Endothelial cell of umbilical vein (primary cell): Measurements from ENCODE around the gene BMP10. TPM values are rescaled to one million over a fixed set of nuclear protein-coding genes. Genes with fewer than 3 reads are reported as not detected.

ENCODE experiments used
- BruUV-seq: library from RNA; stranded (reverse); fragments of 400-500 nt; replicated peaks from 2 replicates; lab custom pipeline; 2021; lab: Mats Ljungman, UMichigan
- CTCF ChIA-PET: fragments of 300-600, 350-600 bp; sonication (Branson Sonifier 250); formaldehyde crosslinking; loops from one replicate; lab custom pipeline; 2021; ENCODE audit warnings: antibody characterized with exemption, inconsistent platforms; lab: Charles Lee
- POLR2A ChIA-PET: fragments of 300-600, 350-600 bp; sonication (Branson Sonifier 250); formaldehyde crosslinking; loops from one replicate; lab custom pipeline; 2021; ENCODE audit warnings: antibody characterized with exemption, inconsistent platforms; lab: Charles Lee
- DNase-seq: peaks from one replicate; pipeline ENCODE4 v3.0.0-alpha.2; 2011; ENCODE audit warnings: low read depth, low spot score
- FAIRE-seq: peaks from 2 replicates; lab custom pipeline; 2011; peaks lifted over from hg19 to GRCh38; lab: Jason Lieb, UNC
- H2AFZ ChIP-seq: 2 replicates; pipeline ENCODE4 v1.6.0; 2012; ENCODE audit warnings: low read depth, low read length, control low read depth, inconsistent platforms
- H3K27ac ChIP-seq: 2 replicates; pipeline ENCODE4 v1.5.1; 2011; ENCODE audit warnings: low read depth, mild to moderate bottlenecking, control low read depth, low read length, moderate library complexity; ENCODE audit not compliant: insufficient read depth
- H3K27me3 ChIP-seq, 2 experiments: 2 replicates each; pipeline versions ENCODE4 v1.6.0 to v1.6.1; 2011; ENCODE audit warnings: low read length in 2 of 2, mixed read lengths in 1 of 2; ENCODE audit not compliant: control insufficient read depth in 2 of 2, insufficient read depth in 2 of 2
- H3K36me3 ChIP-seq, 2 experiments: 2 replicates in 1 of 2; 3 replicates in 1 of 2; pipeline ENCODE4 v1.5.1; 2011; ENCODE audit warnings: low read length in 2 of 2, mild to moderate bottlenecking in 1 of 2, moderate library complexity in 1 of 2; ENCODE audit not compliant: control insufficient read depth in 2 of 2, insufficient read depth in 2 of 2; ENCODE audit errors: extremely low read depth in 1 of 2
- H3K4me1 ChIP-seq: 3 replicates; pipeline ENCODE4 v1.5.1; 2011; ENCODE audit warnings: mild to moderate bottlenecking, low read length; ENCODE audit not compliant: control insufficient read depth, insufficient read depth; ENCODE audit errors: extremely low read depth
- H3K4me2 ChIP-seq: 2 replicates; pipeline ENCODE4 v1.6.1; 2011; ENCODE audit warnings: low read length, control low read depth, mixed read lengths; ENCODE audit not compliant: insufficient read depth
- H3K4me3 ChIP-seq, 3 experiments: fragments of 200-600 bp in 1 of 3; sonication (generic), shearing (Covaris generic) in 1 of 3; replicated peaks in 1 of 3; 2 replicates each; pipeline ENCODE4 v1.5.1; 2011 to 2016; ENCODE audit warnings: control low read depth in 3 of 3, low read length in 3 of 3, mild to moderate bottlenecking in 2 of 3, inconsistent platforms in 1 of 3, low read depth in 1 of 3, moderate library complexity in 1 of 3; ENCODE audit not compliant: insufficient read depth in 1 of 3
- H3K79me2 ChIP-seq: 2 replicates; pipeline ENCODE4 v1.6.0; 2012; ENCODE audit warnings: low read length, inconsistent platforms; ENCODE audit not compliant: control insufficient read depth, insufficient read depth
- H3K9ac ChIP-seq: replicated peaks from 2 replicates; pipeline ENCODE3; 2011; ENCODE audit warnings: low read length, control low read depth; ENCODE audit not compliant: insufficient read depth; ENCODE audit errors: extremely low read depth
- H3K9me1 ChIP-seq: replicated peaks from 3 replicates; pipeline ENCODE4 v1.6.0; 2011; ENCODE audit warnings: mild to moderate bottlenecking, low read length; ENCODE audit not compliant: control insufficient read depth, insufficient read depth; ENCODE audit errors: extremely low read depth
- H3K9me3 ChIP-seq: replicated peaks from 2 replicates; pipeline ENCODE4 v1.5.1; 2012; ENCODE audit warnings: low read length, inconsistent platforms; ENCODE audit not compliant: control insufficient read depth, insufficient read depth
- H4K20me1 ChIP-seq: replicated peaks from 2 replicates; pipeline ENCODE3; 2011; ENCODE audit warnings: mild to moderate bottlenecking, low read length; ENCODE audit not compliant: control insufficient read depth, insufficient read depth; ENCODE audit errors: extremely low read depth
- CTCF ChIP-seq, 2 donors: IDR thresholded peaks; 1 replicate in 1 of 2; 2 replicates in 1 of 2; pipeline ENCODE4 v1.5.1; 2011; ENCODE audit warnings: low read length in 2 of 2, mild to moderate bottlenecking in 2 of 2, moderate library complexity in 2 of 2, control low read depth in 1 of 2, inconsistent platforms in 1 of 2, low read depth in 1 of 2; ENCODE audit not compliant: insufficient read depth in 1 of 2; ENCODE audit errors: extremely low read depth in 1 of 2
- EZH2 ChIP-seq: IDR thresholded peaks from 2 replicates; pipeline ENCODE4 v1.6.1; 2012; ENCODE audit warnings: borderline replicate concordance, low read depth, mild to moderate bottlenecking, moderate library complexity, low read length, inconsistent platforms; ENCODE audit not compliant: severe bottlenecking
- FOS ChIP-seq: IDR thresholded peaks from 2 replicates; pipeline ENCODE4 v1.6.1; 2011; ENCODE audit warnings: mild to moderate bottlenecking, low read length, moderate library complexity, borderline replicate concordance; ENCODE audit not compliant: insufficient read depth
- GATA2 ChIP-seq: IDR thresholded peaks from 2 replicates; pipeline ENCODE4 v1.7.0; 2011; ENCODE audit warnings: low read depth, mild to moderate bottlenecking, moderate library complexity, mixed read lengths, low read length; ENCODE audit not compliant: insufficient read length, insufficient read depth
- JUN ChIP-seq: IDR thresholded peaks from 2 replicates; pipeline ENCODE4 v1.6.1; 2011; ENCODE audit warnings: borderline replicate concordance, low read depth; ENCODE audit not compliant: insufficient read length, insufficient read depth
- MAX ChIP-seq: IDR thresholded peaks from 2 replicates; pipeline ENCODE4 v1.6.1; 2011; ENCODE audit not compliant: insufficient read depth, insufficient read length
- MYC ChIP-seq: IDR thresholded peaks from one replicate; pipeline ENCODE4 v1.6.1; 2011; ENCODE audit warnings: mild to moderate bottlenecking, low read depth, low read length
- POLR2A ChIP-seq: IDR thresholded peaks from 2 replicates; pipeline ENCODE4 v1.6.1; 2012; ENCODE audit warnings: low read depth, mild to moderate bottlenecking, control low read depth, low read length
- POLR2AphosphoS5 ChIP-seq: IDR thresholded peaks from 2 replicates; pipeline ENCODE4 v1.6.1; 2012; ENCODE audit warnings: low read depth, mild to moderate bottlenecking, control low read depth, low read length, moderate library complexity; ENCODE audit not compliant: insufficient read depth
- dilution Hi-C: fragments of 300-500 bp; cut with MboI; formaldehyde crosslinking; loops from one replicate; pipeline ENCODE4 v1.15.0; 2019; ENCODE audit warnings: low sequenced_read_pairs; ENCODE audit not compliant: extremely low pct_ligation_motif_present
- intact Hi-C: fragments of 100-400 bp; cut with micrococcal nuclease; formaldehyde crosslinking; loops from one replicate; pipeline ENCODE4 v1.10.0; 2022
- polyA plus RNA-seq, 4 experiments: library from polyadenylated mRNA; depleted of rRNA in 3 of 4; stranded (reverse) in 3 of 4; unstranded in 1 of 4; fragments of >200 nt; gene quantifications; 2 replicates each; pipeline versions ENCODE4 v1.2.1 to v1.2.3, GENCODE V29; 2011 to 2012; ENCODE audit warnings: missing spikeins in 1 of 4
- total RNA-seq: library from RNA; stranded (reverse); gene quantifications from 2 replicates; pipeline ENCODE4 v1.2.3, GENCODE V29; 2021

The BMP10 gene
- total and polyA plus RNA-seq, 2 donors (not counting 3 experiments of a cell fraction or from before 2014, with no cell fraction given), result not detected

- no peak overlapping the region for H3K4me3 ChIP-seq
- H3K27me3 ChIP-seq, result no peaks in the 10 kb centered on the region
- DNase-seq (no peak), FAIRE-seq (no peak)
- H3K4me2 ChIP-seq, result no peak overlapping the region
- H3K9ac ChIP-seq, result no peak overlapping the region
- H3K27ac ChIP-seq, result no peak overlapping the region
- no peaks in the 10 kb centered on the region for H3K79me2 ChIP-seq
- intact Hi-C loops, result loop anchor here (2.0 kb wide), 1 partner anchor 127 kb away; no protein-coding TSS in a partner anchor
- BruUV-seq, result no TSS peak
- H3K36me3 ChIP-seq, result no peaks in the 10 kb centered on the region
- no peaks in the 10 kb centered on the region for H4K20me1 ChIP-seq
- CTCF ChIA-PET, result interaction anchor here (0.8 to 2.8 kb wide), 10 partner anchors 9 to 127 kb away, joined by 3 to 45 read pairs (median 4); no protein-coding TSS in a partner anchor
- dilution Hi-C loops, result no loop called here
- POLR2A ChIA-PET, result interaction anchor here (0.7 kb wide), 1 partner anchor 83 kb away, joined by 14 read pairs; no protein-coding TSS in a partner anchor
- H3K9me1 ChIP-seq, result no peaks in the 10 kb centered on the region
- peaks cover 24% of the 10 kb centered on the region for H3K4me1 ChIP-seq
- no peaks in the 10 kb centered on the region for H3K9me3 ChIP-seq
- H2AFZ ChIP-seq, result no peak overlapping the region
- TF ChIP-seq CTCF (IDR thresholded peaks at IDR 0.05; ENCODE audit: extremely low read depth in 1 of 2, insufficient read depth in 1 of 2, low read depth in 1 of 2, low read length in 2 of 2) (no peak), MYC (no peak), FOS (no peak), POLR2AphosphoS5 (no peak), MAX (no peak), JUN (no peak), POLR2A (no peak), GATA2 (no peak), EZH2 (no peak)
Observed at GRCh38 chr2:68835621-68836020, 35.6 kb downstream of the BMP10 start.
